Neural cell (in vitro differentiated cells): ENCODE data around the gene COLGALT1.

Source experiments
- CTCF ChIP-seq: fragments of 450-650 bp; IDR thresholded peaks from 2 replicates; pipeline ENCODE4 v1.5.1; 2014; ENCODE audit warnings: antibody characterized with exemption, mild to moderate bottlenecking, moderate library complexity; ENCODE audit not compliant: poor library complexity, severe bottlenecking
- EZH2 ChIP-seq: fragments of 200-600, 300-800 bp; shearing (Covaris generic), sonication (generic); IDR thresholded peaks from 2 replicates; pipeline ENCODE4 v1.6.1; 2014; ENCODE audit warnings: antibody characterized with exemption, low read length, borderline replicate concordance, mild to moderate bottlenecking; ENCODE audit not compliant: insufficient read depth, poor library complexity, severe bottlenecking
- POLR2AphosphoS5 ChIP-seq: IDR thresholded peaks from 2 replicates; pipeline ENCODE4 v1.6.1; 2012
- RAD21 ChIP-seq: fragments of 450-650 bp; conservative IDR thresholded peaks from 2 replicates; pipeline ENCODE4 v1.6.1; 2014; ENCODE audit warnings: antibody characterized with exemption, mild to moderate bottlenecking, moderate library complexity
- SMC3 ChIP-seq: fragments of 450-650 bp; conservative IDR thresholded peaks from 2 replicates; pipeline ENCODE4 v1.6.1; 2014; ENCODE audit warnings: antibody characterized with exemption, mild to moderate bottlenecking, moderate library complexity; ENCODE audit not compliant: poor library complexity

- TF ChIP-seq SMC3: no peak
- TF ChIP-seq RAD21: no peak
- TF ChIP-seq CTCF: no peak
- TF ChIP-seq POLR2AphosphoS5: no peak
- no peak for TF ChIP-seq EZH2
Measured at GRCh38 chr19:17576758-17577456, 21.5 kb downstream of the COLGALT1 start.
